ENCODE measurements around the gene FSTL3. TPM values are rescaled to one million over a fixed set of nuclear protein-coding genes. Genes with fewer than 3 reads are reported as not detected.
"Not testable (repeated sequence)": the region's sequence is repeated elsewhere in the genome, so short reads cannot be mapped to it uniquely, and the experiment has no call there.

Gene FSTL3
- total and polyA plus RNA-seq, 3 donors from 2014 or later: 98.6 to 397 (median 343) TPM

- Histone ChIP-seq H3K27ac (no peak overlapping the region), H3K4me1 (no peaks in the 10 kb centered on the region), H3K9me3 (no peaks in the 10 kb centered on the region), H3K4me3 (no peak overlapping the region), H3K27me3 (no peaks in the 10 kb centered on the region), H3K36me3 (ENCODE audit: low read depth, missing control alignments) (no peaks in the 10 kb centered on the region)
- intact Hi-C loops (cut with DNase I; ENCODE audit: low total_unique reads): no loop called here
- 78 to 91% methylated on average over 17 of the region's 17 CpGs for WGBS, 2 donors
- TF ChIP-seq POLR2A (IDR thresholded peaks at IDR 0.05) (no peak), CTCF (IDR thresholded peaks at IDR 0.05) (no peak)
- no peak for DNase-seq
Observed at GRCh38 chr19:688992-689391, 12.8 kb downstream of the FSTL3 start.

GRCh38 chr19:690203-690602 is 14.0 kb downstream of the FSTL3 start:
- H3K27me3 ChIP-seq: no peaks in the 10 kb centered on the region
- no peak overlapping the region for H3K4me3 ChIP-seq
- H3K36me3 ChIP-seq (ENCODE audit: low read depth, missing control alignments): no peaks in the 10 kb centered on the region
- intact Hi-C loops (cut with DNase I; ENCODE audit: low total_unique reads): no loop called here
- 67 to 89% methylated on average over 10 to 18 of the region's 18 CpGs for WGBS, 2 donors
- no peaks in the 10 kb centered on the region for H3K4me1 ChIP-seq
- DNase-seq: no peak
- no peaks in the 10 kb centered on the region for H3K9me3 ChIP-seq
- TF ChIP-seq POLR2A (IDR thresholded peaks at IDR 0.05): no peak
- no peak for TF ChIP-seq CTCF (IDR thresholded peaks at IDR 0.05)
- H3K27ac ChIP-seq: no peak overlapping the region

GRCh38 chr19:694481-695351 is 18.5 kb downstream of the FSTL3 start:
- 49 to 74% methylated on average over 33 to 41 of the region's 41 CpGs for WGBS, 2 donors

GRCh38 chr19:695352-695949 is 19.3 kb downstream of the FSTL3 start, which contains the start of gene PRSS57:
TSS of gene PRSS57 (minus strand) at chr19:695452. CDS start at chr19:695430, 22 bp downstream.
- TF ChIP-seq CTCF (IDR thresholded peaks at IDR 0.05): no peak
- TF ChIP-seq POLR2A (IDR thresholded peaks at IDR 0.05): no peak
- no peak within 1 kb of the TSS for H3K4me3 ChIP-seq
- no peaks in the 10 kb centered on the region for H3K9me3 ChIP-seq
- H3K27me3 ChIP-seq: no peaks in the 10 kb centered on the region
- intact Hi-C loops (cut with DNase I; ENCODE audit: low total_unique reads): no loop called here
- no peaks in the 10 kb centered on the region for H3K4me1 ChIP-seq
- DNase-seq: no peak
- H3K36me3 ChIP-seq (ENCODE audit: low read depth, missing control alignments): no peaks in the 10 kb centered on the region
- H3K27ac ChIP-seq: no peak within 1 kb of the TSS
- 77 to 85% methylated on average over 23 to 30 of the region's 31 CpGs for WGBS, 2 donors

More at GRCh38 chr19:694481-695351, 18.5 kb downstream of the FSTL3 start:
- H3K36me3 ChIP-seq (ENCODE audit: low read depth, missing control alignments): no peaks in the 10 kb centered on the region
- no peak overlapping the region for H3K27ac ChIP-seq
- H3K9me3 ChIP-seq: no peaks in the 10 kb centered on the region
- no peaks in the 10 kb centered on the region for H3K27me3 ChIP-seq
- no peaks in the 10 kb centered on the region for H3K4me1 ChIP-seq
- intact Hi-C loops (cut with DNase I; ENCODE audit: low total_unique reads): no loop called here
- no peak for DNase-seq
- TF ChIP-seq CTCF (IDR thresholded peaks at IDR 0.05) (no peak), POLR2A (IDR thresholded peaks at IDR 0.05) (no peak)
- no peak overlapping the region for H3K4me3 ChIP-seq

- H3K4me1 ChIP-seq; H3K27me3 ChIP-seq; H3K4me3 ChIP-seq; intact Hi-C loops (cut with DNase I; ENCODE audit: low total_unique reads); H3K27ac ChIP-seq; H3K36me3 ChIP-seq (ENCODE audit: low read depth, missing control alignments); DNase-seq; H3K9me3 ChIP-seq: not testable (repeated sequence)
- WGBS, 2 donors: 94 to 97% methylated on average over 15 of the region's 15 CpGs
Observed at GRCh38 chr19:698529-698928, 22.3 kb downstream of the FSTL3 start.

- H3K36me3 ChIP-seq (ENCODE audit: low read depth, missing control alignments); H3K9me3 ChIP-seq; DNase-seq; H3K4me1 ChIP-seq; intact Hi-C loops (cut with DNase I; ENCODE audit: low total_unique reads); H3K27ac ChIP-seq; H3K27me3 ChIP-seq; H3K4me3 ChIP-seq: not testable (repeated sequence)
- 76% methylated on average over 9 to 14 of the region's 14 CpGs for WGBS, 2 donors
Observed at GRCh38 chr19:699885-700284, 23.7 kb downstream of the FSTL3 start.

GRCh38 chr19:702847-703246 is 26.7 kb downstream of the FSTL3 start:
- H3K27me3 ChIP-seq; H3K4me3 ChIP-seq; intact Hi-C loops (cut with DNase I; ENCODE audit: low total_unique reads); H3K27ac ChIP-seq; DNase-seq; H3K36me3 ChIP-seq (ENCODE audit: low read depth, missing control alignments); H3K9me3 ChIP-seq; H3K4me1 ChIP-seq: not testable (repeated sequence)
- 76 to 79% methylated on average over 6 of the region's 6 CpGs for WGBS, 2 donors

All from testis (tissue), 3 donors.